CD14-positive monocyte (primary cell): ENCODE measurements around the gene NFKB2. TPM values are rescaled to one million over a fixed set of nuclear protein-coding genes. Genes with fewer than 3 reads are reported as not detected.
A peak's percentile ranks its signal among the peaks of the same experiment; 100 is the strongest.

Experiments
- DNase-seq, 3 donors: peaks; one replicate each; pipeline ENCODE4 v3.0.0-alpha.2; 2011 to 2022
- H2AFZ ChIP-seq: 2 replicates; pipeline ENCODE4 v1.6.0; 2012; ENCODE audit warnings: mild to moderate bottlenecking, low read depth, low read length, inconsistent platforms; ENCODE audit not compliant: insufficient read depth, poor library complexity, severe bottlenecking
- H3K27ac ChIP-seq, 2 donors: 1 replicate in 1 of 2; 2 replicates in 1 of 2; pipeline ENCODE4 v1.5.1; 2012 to 2013; ENCODE audit warnings: low read length in 2 of 2, control low read depth in 1 of 2, inconsistent platforms in 1 of 2, low read depth in 1 of 2, mild to moderate bottlenecking in 1 of 2
- H3K27me3 ChIP-seq, 2 donors: one replicate each; pipeline versions ENCODE4 v1.6.0 to v1.6.1; 2011 to 2013; ENCODE audit warnings: low read length in 2 of 2; ENCODE audit not compliant: control insufficient read depth in 2 of 2, insufficient read depth in 2 of 2
- H3K36me3 ChIP-seq, 2 donors: replicated peaks in 1 of 2; 1 replicate in 1 of 2; 2 replicates in 1 of 2; pipeline versions ENCODE4 v1.5.1 to v1.6.1; 2012 to 2013; ENCODE audit warnings: low read length in 2 of 2, control low read depth in 1 of 2, inconsistent platforms in 1 of 2, mild to moderate bottlenecking in 1 of 2; ENCODE audit not compliant: insufficient read depth in 2 of 2, control insufficient read depth in 1 of 2
- H3K4me1 ChIP-seq, 2 donors: 1 replicate in 1 of 2; 2 replicates in 1 of 2; pipeline versions ENCODE4 v1.5.1 to v1.6.1; 2012 to 2013; ENCODE audit warnings: low read length in 2 of 2, control low read depth in 1 of 2, inconsistent platforms in 1 of 2, mild to moderate bottlenecking in 1 of 2, moderate library complexity in 1 of 2; ENCODE audit not compliant: insufficient read depth in 2 of 2, control insufficient read depth in 1 of 2
- H3K4me2 ChIP-seq: replicated peaks from 2 replicates; pipeline ENCODE3; 2012; ENCODE audit warnings: low read length, moderate library complexity, mild to moderate bottlenecking; ENCODE audit not compliant: poor library complexity, severe bottlenecking; ENCODE audit errors: extremely low read depth
- H3K4me3 ChIP-seq, 3 experiments: fragments of 200-600 bp in 1 of 3; sonication (generic) in 1 of 3; replicated peaks in 1 of 3; 1 replicate in 2 of 3; 2 replicates in 1 of 3; pipeline ENCODE4 v1.5.1; 2011 to 2013; ENCODE audit warnings: low read length in 3 of 3, mild to moderate bottlenecking in 3 of 3, control low read depth in 2 of 3, low read depth in 2 of 3, inconsistent platforms in 1 of 3, moderate library complexity in 1 of 3
- H3K79me2 ChIP-seq: 2 replicates; pipeline ENCODE4 v1.6.0; 2012; ENCODE audit warnings: mild to moderate bottlenecking, control low read depth, inconsistent platforms, low read length, moderate library complexity; ENCODE audit not compliant: insufficient read depth
- H3K9ac ChIP-seq: 2 replicates; pipeline ENCODE4 v1.6.0; 2017; ENCODE audit warnings: low read length, mild to moderate bottlenecking; ENCODE audit not compliant: insufficient read depth, poor library complexity, severe bottlenecking
- H3K9me3 ChIP-seq, 2 donors: replicated peaks in 1 of 2; 1 replicate in 1 of 2; 2 replicates in 1 of 2; pipeline versions ENCODE4 v1.5.1 to v1.6.1; 2012 to 2013; ENCODE audit warnings: low read length in 2 of 2, control low read depth in 1 of 2; ENCODE audit not compliant: control insufficient read depth in 1 of 2, insufficient read depth in 1 of 2
- H4K20me1 ChIP-seq: 2 replicates; pipeline ENCODE4 v1.6.0; 2012; ENCODE audit warnings: mild to moderate bottlenecking, low read length, control low read depth, moderate library complexity; ENCODE audit not compliant: insufficient read depth
- H3K27ac Mint-ChIP-seq, 7 donors: one replicate each; pipeline ENCODE4 v1.8.0; 2020; ENCODE audit warnings: mild to moderate bottlenecking in 7 of 7, mixed read lengths in 7 of 7, moderate library complexity in 6 of 7, inconsistent platforms in 2 of 7
- H3K27me3 Mint-ChIP-seq, 3 donors: one replicate each; pipeline ENCODE4 v1.8.0; 2021 to 2022; ENCODE audit warnings: low read depth in 3 of 3, mild to moderate bottlenecking in 3 of 3, mixed read lengths in 3 of 3, moderate library complexity in 3 of 3, inconsistent platforms in 1 of 3
- H3K36me3 Mint-ChIP-seq, 2 donors: one replicate each; pipeline ENCODE4 v1.8.0; 2020; ENCODE audit warnings: mixed read lengths in 2 of 2, inconsistent platforms in 1 of 2, mild to moderate bottlenecking in 1 of 2
- H3K4me1 Mint-ChIP-seq: one replicate; pipeline ENCODE4 v1.8.0; 2020; ENCODE audit warnings: mild to moderate bottlenecking, mixed read lengths
- H3K4me3 Mint-ChIP-seq, 2 donors: one replicate each; pipeline ENCODE4 v1.8.0; 2020; ENCODE audit warnings: mild to moderate bottlenecking in 2 of 2, mixed read lengths in 2 of 2, moderate library complexity in 1 of 2
- H3K9me3 Mint-ChIP-seq, 7 donors: one replicate each; pipeline ENCODE4 v1.8.0; 2020 to 2022; ENCODE audit warnings: mixed read lengths in 7 of 7, mild to moderate bottlenecking in 6 of 7, moderate library complexity in 6 of 7, inconsistent platforms in 2 of 7
- CTCF ChIP-seq: fragments of 200-600 bp; IDR thresholded peaks from one replicate; pipeline ENCODE4 v1.8.0; 2022; ENCODE audit warnings: antibody characterized with exemption, mild to moderate bottlenecking
- WGBS: methylation state at CpG from one replicate; pipeline ENCODE4 v1.1.5; 2013; ENCODE audit warnings: missing lambda C conversion rate; ENCODE audit not compliant: insufficient coverage; 5-methylcytosine and 5-hydroxymethylcytosine counted together
- intact Hi-C, 2 donors: fragments of 100-400 bp; cut with micrococcal nuclease; formaldehyde crosslinking; loops; one replicate each; pipeline versions ENCODE4 v1.15.0 to v1.15.1; 2023
- polyA plus RNA-seq, 3 donors: library from polyadenylated mRNA; depleted of rRNA in 1 of 3; unstranded in 2 of 3; stranded (reverse) in 1 of 3; fragments of 300-500 nt in 2 of 3; fragments of >200 nt in 1 of 3; fragmentation: Illumina TruSeq in 2 of 3; gene quantifications; 1 replicate in 2 of 3; 2 replicates in 1 of 3; pipeline ENCODE4 v1.2.3, GENCODE V29; 2012 to 2021

The NFKB2 gene
- polyA plus RNA-seq, 3 donors: 6.8 to 111 (median 15.0) TPM

- Mint-ChIP-seq H3K36me3 (peaks cover 55 to 63% of the 10 kb centered on the region in 2 donors), H3K27me3 (peaks cover 0 to 4% (median 2%) of the 10 kb centered on the region in 3 donors), H3K9me3 (no peaks in the 10 kb centered on the region), H3K4me1 (peaks cover 30% of the 10 kb centered on the region), H3K4me3 (peak overlapping the region; percentile 48 to 50), H3K27ac (peak overlapping the region; percentile 32 to 88 (median 75))
- Histone ChIP-seq H3K9me3 (no peaks in the 10 kb centered on the region), H3K27ac (peak overlapping the region; percentile 50 to 71), H4K20me1 (peaks cover 79% of the 10 kb centered on the region), H3K4me3 (peak overlapping the region; percentile 12 to 68 (median 25)), H3K27me3 (no peaks in the 10 kb centered on the region), H2AFZ (no peak overlapping the region), H3K79me2 (peaks cover 19% of the 10 kb centered on the region), H3K4me2 (peak overlapping the region; percentile 69), H3K9ac (peak overlapping the region; percentile 54), H3K4me1 (peaks cover 26 to 40% of the 10 kb centered on the region in 2 donors), H3K36me3 (peaks cover 49 to 54% of the 10 kb centered on the region in 2 donors)
- peak; percentile 87 to 92 (median 91) for DNase-seq
- TF ChIP-seq CTCF: peak; percentile 96
- intact Hi-C loops: loop anchor here (2.0 to 10.0 kb wide), 3 partner anchors 15 to 185 kb away; no protein-coding TSS in a partner anchor
- 4% methylated on average over 72 of the region's 72 CpGs for WGBS
Measured at GRCh38 chr10:102399217-102400021, 3.9 kb downstream of the NFKB2 start.

- Histone ChIP-seq H3K4me1 (peaks cover 26 to 40% of the 10 kb centered on the region in 2 donors), H3K4me2 (peak overlapping the region; percentile 69), H3K27ac (no peak overlapping the region), H3K4me3 (peak overlapping the region in 1 of 3 experiments; percentile 68), H3K36me3 (peaks cover 49 to 54% of the 10 kb centered on the region in 2 donors), H3K9ac (no peak overlapping the region), H3K9me3 (no peaks in the 10 kb centered on the region), H4K20me1 (peaks cover 84% of the 10 kb centered on the region), H2AFZ (no peak overlapping the region), H3K27me3 (no peaks in the 10 kb centered on the region), H3K79me2 (peaks cover 13% of the 10 kb centered on the region)
- DNase-seq: peak in 1 of 3 donors; percentile 13
- Mint-ChIP-seq H3K4me3 (peak overlapping the region in 1 of 2 donors; percentile 45), H3K4me1 (peaks cover 30% of the 10 kb centered on the region), H3K9me3 (no peaks in the 10 kb centered on the region), H3K27ac (peak overlapping the region in 2 of 7 donors; percentile 45 to 79), H3K36me3 (peaks cover 55 to 63% of the 10 kb centered on the region in 2 donors), H3K27me3 (peaks cover 0 to 8% (median 5%) of the 10 kb centered on the region in 3 donors)
- TF ChIP-seq CTCF: no peak
- 97% methylated on average over 10 of the region's 17 CpGs for WGBS
- intact Hi-C loops: loop anchor here in 1 of 2 donors (2.0 kb wide), 1 partner anchor 15 kb away; no protein-coding TSS in a partner anchor
Measured at GRCh38 chr10:102400076-102400475, 4.6 kb downstream of the NFKB2 start.
